HepG2 (cell line): ENCODE results near the gene CPLX3. TPM values are rescaled to one million over a fixed set of nuclear protein-coding genes. Genes with fewer than 3 reads are reported as not detected.
A peak's percentile ranks its signal among the peaks of the same experiment; 100 is the strongest.

Experiments used
- ATAD3A ChIP-seq: sonication (generic); formaldehyde crosslinking; IDR thresholded peaks from 2 replicates; pipeline ENCODE4 v1.4.0; 2020; ENCODE audit warnings: missing genetic modification reagents
- EHMT2 ChIP-seq: fragments of 200-600 bp; sonication (generic); IDR thresholded peaks from 2 replicates; pipeline ENCODE4 v1.7.0; 2017; ENCODE audit warnings: antibody characterized with exemption, low read depth, low read length, borderline replicate concordance
- FOXA1 ChIP-seq, 2 experiments: fragments of 450-650 bp in 1 of 2; sonication (generic) in 1 of 2; formaldehyde crosslinking in 1 of 2; IDR thresholded peaks; 2 replicates each; pipeline versions ENCODE4 v1.4.0 to v1.6.1; 2016 to 2020; ENCODE audit warnings: missing genetic modification reagents in 1 of 2
- GABPB1 ChIP-seq: IDR thresholded peaks from 2 replicates; pipeline ENCODE4 v1.6.1; 2016; ENCODE audit warnings: mild to moderate bottlenecking, missing genetic modification reagents, moderate library complexity, missing compliant biosample characterization
- HES4 ChIP-seq: sonication (generic); formaldehyde crosslinking; IDR thresholded peaks from 2 replicates; pipeline ENCODE4 v1.9.0; 2021; ENCODE audit warnings: mild to moderate bottlenecking, missing genetic modification reagents, borderline replicate concordance
- HOXD1 ChIP-seq: sonication (generic); formaldehyde crosslinking; IDR thresholded peaks from 2 replicates; pipeline ENCODE4 v1.5.0; 2020; ENCODE audit warnings: missing genetic modification reagents
- MXD4 ChIP-seq: IDR thresholded peaks from 2 replicates; pipeline ENCODE4 v1.6.1; 2016; ENCODE audit warnings: mild to moderate bottlenecking, missing biosample characterization, missing genetic modification reagents
- MZF1 ChIP-seq: sonication (generic); formaldehyde crosslinking; IDR thresholded peaks from 2 replicates; pipeline ENCODE4 v1.8.1; 2023; ENCODE audit warnings: mild to moderate bottlenecking, missing genetic modification reagents, borderline replicate concordance
- NR1H2 ChIP-seq: sonication (generic); formaldehyde crosslinking; IDR thresholded peaks from 2 replicates; pipeline ENCODE4 v1.8.1; 2022; ENCODE audit warnings: low read depth, missing genetic modification reagents, borderline replicate concordance
- RARA ChIP-seq: IDR thresholded peaks from 2 replicates; pipeline ENCODE4 v1.6.1; 2016; ENCODE audit warnings: missing genetic modification reagents, missing compliant biosample characterization
- YEATS4 ChIP-seq: sonication (generic); formaldehyde crosslinking; IDR thresholded peaks from 2 replicates; pipeline ENCODE4 v1.4.0; 2020; ENCODE audit warnings: missing genetic modification reagents, borderline replicate concordance
- ZNF260 ChIP-seq: sonication (generic); formaldehyde crosslinking; IDR thresholded peaks from 2 replicates; pipeline ENCODE4 v1.4.0; 2020; ENCODE audit warnings: missing genetic modification reagents, low read depth, mild to moderate bottlenecking, borderline replicate concordance
- ZNF30 ChIP-seq: sonication (generic); formaldehyde crosslinking; IDR thresholded peaks from 2 replicates; pipeline ENCODE4 v1.5.0; 2020; ENCODE audit warnings: mild to moderate bottlenecking, missing genetic modification reagents
- ZNF720 ChIP-seq: sonication (generic); formaldehyde crosslinking; IDR thresholded peaks from 2 replicates; pipeline ENCODE4 v1.4.0; 2020; ENCODE audit warnings: missing genetic modification reagents
- ZNF841 ChIP-seq: sonication (generic); formaldehyde crosslinking; IDR thresholded peaks from 2 replicates; pipeline ENCODE4 v1.8.1; 2023; ENCODE audit warnings: missing genetic modification reagents, borderline replicate concordance
- polyA plus RNA-seq, 8 experiments: library from polyadenylated mRNA; depleted of rRNA in 3 of 8; stranded (reverse) in 7 of 8; unstranded in 1 of 8; fragments of >200 nt; fragmentation: Illumina TruSeq in 4 of 8; extraction: Trizol in 4 of 8; gene quantifications; 2 replicates each; pipeline versions ENCODE4 v1.2.1 to v1.2.3, GENCODE V29; 2011 to 2016; ENCODE audit warnings: low read depth in 4 of 8, missing spikeins in 1 of 8, mixed read lengths in 1 of 8; ENCODE audit not compliant: insufficient read depth in 1 of 8
- total RNA-seq, 5 experiments: library from RNA; depleted of rRNA; stranded (reverse); fragments of >200 nt; fragmentation: Illumina TruSeq; extraction: Trizol; gene quantifications; 2 replicates each; pipeline ENCODE4 v1.2.3, GENCODE V29; 2016; ENCODE audit warnings: low read depth in 1 of 5
- TF ChIP-seq, protein P1 (sequence below): sonication (generic); formaldehyde crosslinking; IDR thresholded peaks from 2 replicates; pipeline ENCODE4 v1.5.0; 2020; ENCODE audit warnings: missing genetic modification reagents
- TF ChIP-seq, protein P2 (sequence below): IDR thresholded peaks from 2 replicates; pipeline ENCODE4 v1.6.1; 2016; ENCODE audit warnings: low read depth, control low read depth
- TF ChIP-seq, protein P3 (sequence below): sonication (generic); formaldehyde crosslinking; IDR thresholded peaks from 2 replicates; pipeline ENCODE4 v1.4.0; 2020; ENCODE audit warnings: missing genetic modification reagents
- TF ChIP-seq, protein P4 (sequence below): sonication (generic); formaldehyde crosslinking; IDR thresholded peaks from 2 replicates; pipeline ENCODE4 v1.8.0; 2022; ENCODE audit warnings: missing genetic modification reagents, low read depth, mild to moderate bottlenecking, borderline replicate concordance
- TF ChIP-seq, protein P5 (sequence below): sonication (generic); formaldehyde crosslinking; IDR thresholded peaks from 2 replicates; pipeline ENCODE4 v1.5.1; 2020; ENCODE audit warnings: missing genetic modification reagents, mild to moderate bottlenecking, borderline replicate concordance
- TF ChIP-seq, protein P6 (sequence below): sonication (generic); formaldehyde crosslinking; IDR thresholded peaks from 2 replicates; pipeline ENCODE4 v1.5.0; 2020; ENCODE audit warnings: missing genetic modification reagents
- TF ChIP-seq, protein P7 (sequence below): sonication (generic); formaldehyde crosslinking; IDR thresholded peaks from 2 replicates; pipeline ENCODE4 v1.8.0; 2022; ENCODE audit warnings: mild to moderate bottlenecking, missing genetic modification reagents, moderate library complexity

The CPLX3 gene
- total and polyA plus RNA-seq, 2 of the 13 experiments (the other 11 are each of a cell fraction or from before 2014, with no cell fraction given) = not detected

DNA sequence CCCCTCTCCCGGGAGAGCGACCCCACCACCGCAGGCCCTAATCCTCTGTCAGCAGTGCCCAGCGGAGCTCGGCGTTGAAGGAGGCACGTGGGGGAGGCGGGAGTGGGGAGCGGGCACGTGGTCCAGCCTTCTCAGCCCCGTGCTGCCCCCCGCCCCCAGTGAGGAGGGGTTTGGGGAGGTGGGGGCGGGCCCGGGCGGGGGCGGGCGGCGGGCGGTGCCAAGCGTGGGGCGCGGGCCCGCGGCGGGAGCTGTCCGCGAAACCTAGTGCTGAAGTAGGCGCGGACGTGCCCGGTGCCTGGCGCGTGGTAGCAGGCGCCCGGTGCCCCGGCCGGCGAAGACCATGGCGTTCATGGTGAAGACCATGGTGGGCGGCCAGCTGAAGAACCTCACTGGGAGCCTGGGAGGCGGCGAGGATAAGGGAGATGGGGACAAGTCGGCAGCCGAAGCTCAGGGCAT lies at the start of gene CPLX3 (continued):
- TF ChIP-seq, protein P1, sequence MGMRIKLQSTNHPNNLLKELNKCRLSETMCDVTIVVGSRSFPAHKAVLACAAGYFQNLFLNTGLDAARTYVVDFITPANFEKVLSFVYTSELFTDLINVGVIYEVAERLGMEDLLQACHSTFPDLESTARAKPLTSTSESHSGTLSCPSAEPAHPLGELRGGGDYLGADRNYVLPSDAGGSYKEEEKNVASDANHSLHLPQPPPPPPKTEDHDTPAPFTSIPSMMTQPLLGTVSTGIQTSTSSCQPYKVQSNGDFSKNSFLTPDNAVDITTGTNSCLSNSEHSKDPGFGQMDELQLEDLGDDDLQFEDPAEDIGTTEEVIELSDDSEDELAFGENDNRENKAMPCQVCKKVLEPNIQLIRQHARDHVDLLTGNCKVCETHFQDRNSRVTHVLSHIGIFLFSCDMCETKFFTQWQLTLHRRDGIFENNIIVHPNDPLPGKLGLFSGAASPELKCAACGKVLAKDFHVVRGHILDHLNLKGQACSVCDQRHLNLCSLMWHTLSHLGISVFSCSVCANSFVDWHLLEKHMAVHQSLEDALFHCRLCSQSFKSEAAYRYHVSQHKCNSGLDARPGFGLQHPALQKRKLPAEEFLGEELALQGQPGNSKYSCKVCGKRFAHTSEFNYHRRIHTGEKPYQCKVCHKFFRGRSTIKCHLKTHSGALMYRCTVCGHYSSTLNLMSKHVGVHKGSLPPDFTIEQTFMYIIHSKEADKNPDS (CRISPR knock-in tag) = no peak
- TF ChIP-seq MXD4 (CRISPR knock-in tag) (no peak), NR1H2 (CRISPR knock-in tag) (no peak), GABPB1 (CRISPR knock-in tag) (0 out of 2 replicates have a peak, but pooled peaks have one; percentile 32), ATAD3A (no peak), MZF1 (CRISPR knock-in tag) (no peak), RARA (CRISPR knock-in tag) (no peak), ZNF841 (CRISPR knock-in tag) (no peak), ZNF30 (CRISPR knock-in tag) (no peak), FOXA1 (IDR thresholded peaks at IDR 0.05) (no peak), FOXA1 (CRISPR knock-in tag; IDR thresholded peaks at IDR 0.05) (no peak), YEATS4 (no peak), HES4 (CRISPR knock-in tag) (0 out of 2 replicates have a peak, but pooled peaks have one; percentile 49), ZNF260 (CRISPR knock-in tag) (no peak), HOXD1 (no peak), EHMT2 (peak; percentile 59; the same call in 1 of the 2 replicates), ZNF720 (CRISPR knock-in tag) (no peak)
- TF ChIP-seq, protein P2, sequence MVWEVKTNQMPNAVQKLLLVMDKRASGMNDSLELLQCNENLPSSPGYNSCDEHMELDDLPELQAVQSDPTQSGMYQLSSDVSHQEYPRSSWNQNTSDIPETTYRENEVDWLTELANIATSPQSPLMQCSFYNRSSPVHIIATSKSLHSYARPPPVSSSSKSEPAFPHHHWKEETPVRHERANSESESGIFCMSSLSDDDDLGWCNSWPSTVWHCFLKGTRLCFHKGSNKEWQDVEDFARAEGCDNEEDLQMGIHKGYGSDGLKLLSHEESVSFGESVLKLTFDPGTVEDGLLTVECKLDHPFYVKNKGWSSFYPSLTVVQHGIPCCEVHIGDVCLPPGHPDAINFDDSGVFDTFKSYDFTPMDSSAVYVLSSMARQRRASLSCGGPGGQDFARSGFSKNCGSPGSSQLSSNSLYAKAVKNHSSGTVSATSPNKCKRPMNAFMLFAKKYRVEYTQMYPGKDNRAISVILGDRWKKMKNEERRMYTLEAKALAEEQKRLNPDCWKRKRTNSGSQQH (CRISPR knock-in tag) = no peak
- TF ChIP-seq, protein P3, sequence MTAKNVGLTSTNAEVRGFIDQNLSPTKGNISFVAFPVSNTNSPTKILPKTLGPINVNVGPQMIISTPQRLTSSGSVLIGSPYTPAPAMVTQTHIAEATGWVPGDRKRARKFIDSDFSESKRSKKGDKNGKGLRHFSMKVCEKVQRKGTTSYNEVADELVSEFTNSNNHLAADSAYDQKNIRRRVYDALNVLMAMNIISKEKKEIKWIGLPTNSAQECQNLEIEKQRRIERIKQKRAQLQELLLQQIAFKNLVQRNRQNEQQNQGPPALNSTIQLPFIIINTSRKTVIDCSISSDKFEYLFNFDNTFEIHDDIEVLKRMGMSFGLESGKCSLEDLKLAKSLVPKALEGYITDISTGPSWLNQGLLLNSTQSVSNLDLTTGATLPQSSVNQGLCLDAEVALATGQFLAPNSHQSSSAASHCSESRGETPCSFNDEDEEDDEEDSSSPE (CRISPR knock-in tag) = no peak
- TF ChIP-seq, protein P4, sequence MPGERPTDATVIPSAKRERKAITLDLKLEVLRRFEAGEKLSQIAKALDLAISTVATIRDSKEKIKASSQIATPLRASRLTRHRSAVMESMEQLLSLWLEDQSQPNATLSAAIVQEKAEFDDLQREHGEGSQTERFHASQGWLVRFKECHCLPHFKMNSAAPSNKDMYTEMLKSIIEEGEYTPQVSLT (CRISPR knock-in tag) = no peak
- TF ChIP-seq, protein P5, sequence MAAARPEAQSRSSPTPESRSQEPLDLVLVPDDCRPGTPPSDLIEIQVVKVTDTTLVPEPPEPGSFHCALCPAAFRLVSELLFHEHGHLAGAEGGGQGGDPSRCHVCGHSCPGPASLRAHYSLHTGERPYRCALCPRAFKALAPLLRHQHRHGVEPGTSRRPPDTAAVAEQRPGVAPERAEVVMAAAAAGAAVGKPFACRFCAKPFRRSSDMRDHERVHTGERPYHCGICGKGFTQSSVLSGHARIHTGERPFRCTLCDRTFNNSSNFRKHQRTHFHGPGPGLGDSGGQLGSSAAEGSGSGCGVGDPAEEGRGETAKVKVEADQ (CRISPR knock-in tag) = no peak
- TF ChIP-seq, protein P6, sequence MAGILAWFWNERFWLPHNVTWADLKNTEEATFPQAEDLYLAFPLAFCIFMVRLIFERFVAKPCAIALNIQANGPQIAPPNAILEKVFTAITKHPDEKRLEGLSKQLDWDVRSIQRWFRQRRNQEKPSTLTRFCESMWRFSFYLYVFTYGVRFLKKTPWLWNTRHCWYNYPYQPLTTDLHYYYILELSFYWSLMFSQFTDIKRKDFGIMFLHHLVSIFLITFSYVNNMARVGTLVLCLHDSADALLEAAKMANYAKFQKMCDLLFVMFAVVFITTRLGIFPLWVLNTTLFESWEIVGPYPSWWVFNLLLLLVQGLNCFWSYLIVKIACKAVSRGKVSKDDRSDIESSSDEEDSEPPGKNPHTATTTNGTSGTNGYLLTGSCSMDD (CRISPR knock-in tag) = no peak
- TF ChIP-seq, protein P7, sequence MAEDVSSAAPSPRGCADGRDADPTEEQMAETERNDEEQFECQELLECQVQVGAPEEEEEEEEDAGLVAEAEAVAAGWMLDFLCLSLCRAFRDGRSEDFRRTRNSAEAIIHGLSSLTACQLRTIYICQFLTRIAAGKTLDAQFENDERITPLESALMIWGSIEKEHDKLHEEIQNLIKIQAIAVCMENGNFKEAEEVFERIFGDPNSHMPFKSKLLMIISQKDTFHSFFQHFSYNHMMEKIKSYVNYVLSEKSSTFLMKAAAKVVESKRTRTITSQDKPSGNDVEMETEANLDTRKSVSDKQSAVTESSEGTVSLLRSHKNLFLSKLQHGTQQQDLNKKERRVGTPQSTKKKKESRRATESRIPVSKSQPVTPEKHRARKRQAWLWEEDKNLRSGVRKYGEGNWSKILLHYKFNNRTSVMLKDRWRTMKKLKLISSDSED (CRISPR knock-in tag) = no peak
